PC-3 (cell line): ENCODE data around the gene CUEDC2.

Experiments
- EZH2phosphoT487 ChIP-seq: fragments of 300-600 bp; sonication (generic); IDR thresholded peaks from 2 replicates; pipeline ENCODE4 v1.6.1; 2018; ENCODE audit warnings: mild to moderate bottlenecking, antibody characterized with exemption, low read length, borderline replicate concordance
- TF ChIP-seq, protein P1 (sequence below): fragments of 300-600 bp; sonication (generic); conservative IDR thresholded peaks from 2 replicates; pipeline ENCODE4 v1.5.1; 2017; ENCODE audit warnings: antibody characterized with exemption, low read depth, mild to moderate bottlenecking, low read length

DNA sequence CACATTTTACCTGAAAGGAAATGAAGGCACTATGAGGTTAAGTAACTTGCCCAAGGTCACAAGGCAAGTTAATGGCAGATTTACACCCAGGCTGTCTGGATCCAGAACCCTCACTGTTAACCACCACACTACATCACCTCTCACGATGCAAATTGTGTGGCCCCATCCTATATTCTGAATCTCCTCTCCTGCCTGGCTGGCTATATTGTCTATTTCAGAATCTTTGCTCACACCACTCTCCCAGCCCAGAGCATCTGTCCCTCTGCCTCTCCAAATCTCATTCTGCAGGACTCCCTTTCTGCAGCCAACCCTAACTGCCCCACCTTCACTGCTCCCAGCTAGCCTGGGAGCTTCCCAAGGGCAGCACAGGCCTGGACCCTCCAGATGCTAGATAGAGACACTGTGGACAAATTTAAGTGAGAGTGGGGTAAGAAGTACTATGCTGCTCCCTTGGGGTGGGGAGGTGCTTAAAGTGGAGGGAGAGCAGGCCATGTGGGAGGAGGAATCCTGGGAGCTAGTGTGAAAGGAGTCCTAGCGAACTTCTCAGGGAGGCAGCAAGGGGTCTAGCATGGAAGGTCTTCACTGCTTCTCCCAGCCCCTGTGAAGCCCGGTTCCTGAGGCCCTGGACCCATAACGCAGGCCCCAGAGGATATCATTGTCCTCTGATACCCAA is 786 bp downstream of the CUEDC2 start:
- TF ChIP-seq, protein P1, sequence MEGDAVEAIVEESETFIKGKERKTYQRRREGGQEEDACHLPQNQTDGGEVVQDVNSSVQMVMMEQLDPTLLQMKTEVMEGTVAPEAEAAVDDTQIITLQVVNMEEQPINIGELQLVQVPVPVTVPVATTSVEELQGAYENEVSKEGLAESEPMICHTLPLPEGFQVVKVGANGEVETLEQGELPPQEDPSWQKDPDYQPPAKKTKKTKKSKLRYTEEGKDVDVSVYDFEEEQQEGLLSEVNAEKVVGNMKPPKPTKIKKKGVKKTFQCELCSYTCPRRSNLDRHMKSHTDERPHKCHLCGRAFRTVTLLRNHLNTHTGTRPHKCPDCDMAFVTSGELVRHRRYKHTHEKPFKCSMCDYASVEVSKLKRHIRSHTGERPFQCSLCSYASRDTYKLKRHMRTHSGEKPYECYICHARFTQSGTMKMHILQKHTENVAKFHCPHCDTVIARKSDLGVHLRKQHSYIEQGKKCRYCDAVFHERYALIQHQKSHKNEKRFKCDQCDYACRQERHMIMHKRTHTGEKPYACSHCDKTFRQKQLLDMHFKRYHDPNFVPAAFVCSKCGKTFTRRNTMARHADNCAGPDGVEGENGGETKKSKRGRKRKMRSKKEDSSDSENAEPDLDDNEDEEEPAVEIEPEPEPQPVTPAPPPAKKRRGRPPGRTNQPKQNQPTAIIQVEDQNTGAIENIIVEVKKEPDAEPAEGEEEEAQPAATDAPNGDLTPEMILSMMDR = no peak
- no peak for TF ChIP-seq EZH2phosphoT487
